Activated CD8-positive, alpha-beta memory T cell treated with anti-CD3 and anti-CD28 coated beads, Interleukin-2, amount 50 U/mL, for 48 hours (primary cell): Measurements from ENCODE around the gene HCN2.
A peak's percentile ranks its signal among the peaks of the same experiment; 100 is the strongest.
"Not testable (repeated sequence)": the region's sequence is repeated elsewhere in the genome, so short reads cannot be mapped to it uniquely, and the experiment has no call there.

ENCODE experiments used
- DNase-seq: peaks from one replicate; pipeline ENCODE4 v3.0.0-alpha.2; 2020

The HCN2 gene

DNA sequence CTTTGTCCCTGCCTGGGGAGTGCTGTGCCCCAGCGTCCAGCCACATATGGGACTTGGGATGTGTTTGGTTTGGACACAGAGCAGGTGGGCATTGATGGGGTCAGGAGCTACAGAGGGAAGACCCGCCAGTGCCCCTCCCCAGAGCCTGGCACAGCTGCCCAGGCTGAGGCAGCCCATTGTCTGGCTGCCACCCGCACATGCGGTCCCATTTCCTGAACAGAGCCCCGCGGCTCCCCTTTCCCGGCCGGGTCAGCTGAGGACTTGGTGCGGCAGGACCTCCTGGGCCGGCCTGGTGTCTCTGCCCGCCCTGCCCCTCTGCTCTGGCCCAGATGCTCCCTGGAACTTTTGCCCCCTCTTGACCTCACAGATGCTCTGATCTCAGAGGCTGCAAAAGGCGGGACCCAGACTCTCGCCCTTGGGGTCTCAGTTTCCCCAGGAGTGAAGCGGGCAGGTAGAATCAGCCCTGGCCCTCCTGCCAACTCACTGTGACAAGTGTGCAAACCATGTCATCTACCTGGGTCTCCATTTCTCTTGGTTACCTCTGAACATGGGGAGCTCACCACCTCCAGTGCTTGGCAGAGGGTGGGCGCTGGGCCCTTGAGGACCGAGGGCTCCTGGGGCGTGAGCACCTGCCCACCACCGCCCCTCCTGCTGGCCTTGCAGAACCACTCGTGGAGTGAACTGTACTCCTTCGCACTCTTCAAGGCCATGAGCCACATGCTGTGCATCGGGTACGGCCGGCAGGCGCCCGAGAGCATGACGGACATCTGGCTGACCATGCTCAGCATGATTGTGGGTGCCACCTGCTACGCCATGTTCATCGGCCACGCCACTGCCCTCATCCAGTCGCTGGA, 17.8 kb downstream of the HCN2 start:
- no peak for DNase-seq

DNA sequence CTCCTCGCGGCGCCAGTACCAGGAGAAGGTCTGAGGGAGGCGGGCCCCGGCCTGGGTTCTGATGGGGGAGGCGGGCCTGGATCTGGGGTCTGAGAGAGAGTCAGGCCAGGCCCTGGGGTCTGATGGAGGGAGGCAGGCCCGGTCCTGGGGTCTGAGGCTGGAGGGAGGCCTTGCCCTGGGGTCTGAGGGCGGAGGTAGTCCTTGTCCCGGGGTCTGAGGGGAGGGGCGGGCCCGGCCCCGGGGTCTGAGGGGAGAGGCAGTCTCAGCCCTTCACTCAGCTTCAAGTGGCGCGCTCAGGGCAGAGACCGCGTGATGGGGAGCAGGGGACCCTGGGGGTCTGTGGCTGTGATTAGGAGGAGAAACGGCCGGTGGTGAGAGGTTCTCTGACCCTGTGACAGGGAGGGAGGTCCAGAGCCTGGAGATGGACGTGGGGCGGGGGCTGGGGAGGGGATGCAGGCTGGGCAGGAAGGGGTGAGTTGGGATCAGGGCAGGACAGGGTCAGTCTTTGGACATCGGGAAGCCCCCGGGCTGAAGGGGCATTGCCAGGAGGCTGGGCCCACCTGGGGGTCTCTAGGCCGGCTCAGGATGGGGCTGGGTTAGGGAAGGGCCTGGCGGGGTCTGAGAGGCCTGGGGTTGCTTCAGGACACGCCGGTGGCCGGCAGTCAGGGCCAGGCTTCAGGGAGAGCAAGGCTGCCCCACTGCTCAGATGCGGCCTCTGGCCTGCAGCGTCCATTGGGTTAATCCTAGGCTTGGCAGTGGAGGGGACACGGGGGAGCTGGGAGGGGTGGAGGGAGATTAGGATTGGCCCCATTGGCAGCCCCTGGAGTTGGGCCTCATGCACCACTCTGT, 18.7 kb downstream of the HCN2 start:
- no peak for DNase-seq

DNA sequence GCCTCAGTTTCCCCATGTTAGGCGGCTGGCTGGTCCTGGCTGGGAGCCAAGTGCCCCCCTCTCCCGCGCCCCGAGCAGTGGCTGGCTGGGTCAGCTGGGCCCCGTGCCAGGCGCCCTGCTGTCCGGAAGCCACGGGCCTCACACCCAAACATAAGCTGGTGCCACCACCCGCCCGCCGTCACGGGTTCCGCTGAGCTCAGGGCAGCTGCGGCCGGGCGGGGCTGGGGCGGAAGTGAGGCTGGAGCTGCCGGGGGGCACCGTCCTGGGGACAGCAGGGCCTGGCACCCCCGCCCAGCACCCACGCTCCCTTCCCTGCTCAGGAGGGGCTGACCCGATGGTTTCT, 19.3 kb downstream of the HCN2 start:
- DNase-seq: no peak

DNA sequence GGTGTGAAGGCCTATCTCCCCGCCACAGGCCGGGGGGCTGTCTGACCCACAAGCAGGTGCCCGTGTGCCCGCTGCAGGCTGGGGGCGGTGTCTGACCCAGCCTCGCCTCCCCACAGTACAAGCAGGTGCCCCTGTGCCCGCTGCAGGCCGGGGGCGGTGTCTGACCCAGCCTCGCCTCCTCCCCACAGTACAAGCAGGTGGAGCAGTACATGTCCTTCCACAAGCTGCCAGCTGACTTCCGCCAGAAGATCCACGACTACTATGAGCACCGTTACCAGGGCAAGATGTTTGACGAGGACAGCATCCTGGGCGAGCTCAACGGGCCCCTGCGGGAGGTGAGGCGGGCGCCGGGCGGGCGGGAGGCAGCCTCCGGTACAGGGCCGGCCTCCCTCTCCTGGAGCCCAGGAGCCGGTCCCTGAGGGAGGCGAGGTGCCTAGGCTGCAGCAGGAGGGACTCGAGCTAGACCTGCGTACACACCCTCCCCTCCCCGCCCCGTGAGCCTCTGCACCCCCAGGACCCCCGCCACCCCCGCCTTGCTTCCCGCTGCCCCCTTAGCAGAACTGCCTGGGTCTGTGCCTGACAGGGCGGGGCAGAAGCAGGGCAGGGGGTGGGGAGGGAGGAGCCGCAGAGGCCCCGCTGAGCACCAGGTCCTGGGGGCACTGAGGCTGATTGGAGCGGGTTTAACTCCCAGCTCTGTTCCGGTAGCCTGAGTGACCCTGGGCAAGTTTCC, 20.6 kb downstream of the HCN2 start:
- DNase-seq: peak; percentile 72

DNA sequence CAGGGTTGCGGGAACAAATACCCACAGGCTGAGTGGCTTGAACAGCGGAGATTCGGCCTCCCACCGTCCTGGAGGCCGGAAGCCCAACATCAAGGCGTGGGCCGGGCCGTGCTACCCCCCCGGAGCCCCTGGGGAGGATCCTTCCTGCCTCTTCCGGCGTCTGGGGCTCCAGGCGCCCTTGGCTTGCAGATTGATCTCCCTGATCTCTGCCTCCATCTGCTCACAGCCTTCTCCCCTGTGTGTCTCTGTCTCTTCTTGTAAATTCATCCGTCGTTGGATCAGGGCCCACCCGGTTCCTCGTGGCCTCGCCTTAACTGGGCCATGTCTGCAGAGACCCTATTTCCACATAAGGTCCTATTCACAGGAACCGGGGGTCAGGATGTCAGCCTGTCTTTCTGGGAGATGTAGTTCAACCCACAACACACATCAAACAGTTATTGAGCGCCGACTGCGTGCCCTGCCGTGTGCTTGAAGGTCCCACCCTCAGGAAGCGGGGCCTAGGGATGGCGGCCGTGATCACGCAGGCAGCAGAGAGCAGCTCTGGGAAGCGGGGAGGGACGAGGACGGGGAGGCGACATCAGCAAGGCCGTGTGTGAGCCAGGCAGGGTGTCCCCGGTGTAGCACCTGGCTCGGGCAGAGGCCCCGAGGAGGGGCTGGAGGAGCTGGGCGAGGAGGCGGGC, 21.3 kb downstream of the HCN2 start:
- DNase-seq: peak; percentile 82

DNA sequence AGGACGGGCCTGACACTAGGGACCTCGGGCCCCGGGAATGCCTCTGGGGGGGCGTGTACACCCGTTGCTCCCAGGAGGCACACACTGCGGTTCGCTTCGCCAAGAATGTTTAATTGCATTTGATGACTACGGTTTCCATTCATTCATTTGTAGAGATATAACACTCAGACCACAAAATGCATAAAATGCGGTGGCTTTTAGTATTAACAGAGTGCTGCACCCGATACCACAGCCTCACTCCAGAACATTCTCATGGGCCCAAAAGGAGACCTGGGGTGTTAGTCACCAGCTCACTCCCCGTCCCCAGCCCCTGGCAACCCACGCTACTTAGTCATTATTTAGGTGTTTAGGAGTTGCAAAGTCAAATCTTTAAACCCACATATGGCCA, 21.8 kb downstream of the HCN2 start:
- DNase-seq: peak; percentile 82

DNA sequence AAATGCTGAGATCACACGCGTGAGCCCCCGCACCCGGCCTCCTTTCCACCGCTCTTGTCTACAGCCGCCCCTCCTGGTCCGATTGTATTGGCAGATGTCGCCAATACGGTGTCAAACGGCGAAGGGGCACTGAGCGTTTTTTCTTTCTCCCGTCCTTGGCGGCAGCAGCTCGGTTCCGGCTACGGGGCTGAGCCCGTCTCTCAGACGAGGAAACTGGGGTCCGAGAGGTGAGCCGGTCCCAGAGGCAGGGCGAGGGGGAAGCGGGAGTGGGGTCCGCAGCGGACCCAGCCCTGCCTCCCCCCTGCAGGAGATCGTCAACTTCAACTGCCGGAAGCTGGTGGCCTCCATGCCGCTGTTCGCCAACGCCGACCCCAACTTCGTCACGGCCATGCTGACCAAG, 23.3 kb downstream of the HCN2 start:
- no peak for DNase-seq

DNA sequence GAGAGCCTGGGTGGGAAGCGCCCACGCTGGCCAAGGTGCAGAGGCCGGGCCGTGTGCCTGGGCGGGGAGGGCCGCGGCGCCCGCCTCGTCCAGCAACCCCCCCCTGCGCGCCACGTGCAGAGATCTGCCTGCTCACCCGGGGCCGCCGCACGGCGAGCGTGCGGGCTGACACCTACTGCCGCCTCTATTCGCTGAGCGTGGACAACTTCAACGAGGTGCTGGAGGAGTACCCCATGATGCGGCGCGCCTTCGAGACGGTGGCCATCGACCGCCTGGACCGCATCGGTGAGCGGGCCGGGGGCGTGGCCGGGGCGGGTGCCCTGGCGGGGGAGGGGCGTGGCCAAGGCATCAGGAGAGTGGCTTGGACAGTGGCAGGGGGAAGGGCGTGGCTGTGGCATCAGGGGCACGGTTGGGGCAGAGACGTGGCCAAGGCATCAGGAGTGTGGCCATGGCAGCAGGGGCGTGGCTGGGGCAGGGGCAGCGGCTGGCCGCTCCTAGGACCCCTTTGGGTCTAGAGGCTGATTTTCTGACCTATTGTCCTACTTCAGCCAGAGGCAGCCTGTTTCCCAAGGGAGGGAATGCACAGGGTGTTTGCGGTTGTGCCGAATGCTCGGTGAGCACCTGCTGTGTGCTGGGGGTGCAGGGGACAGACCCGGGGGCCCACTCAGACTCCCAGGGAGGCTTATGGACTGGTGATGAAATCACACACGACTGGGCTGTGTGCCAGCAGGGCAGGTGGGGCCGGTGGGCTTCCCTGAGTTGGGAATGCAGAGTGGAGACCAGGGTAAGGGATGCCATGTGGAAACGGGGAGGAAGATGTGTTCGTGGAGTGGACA, 24.3 kb downstream of the HCN2 start:
- no peak for DNase-seq

DNA sequence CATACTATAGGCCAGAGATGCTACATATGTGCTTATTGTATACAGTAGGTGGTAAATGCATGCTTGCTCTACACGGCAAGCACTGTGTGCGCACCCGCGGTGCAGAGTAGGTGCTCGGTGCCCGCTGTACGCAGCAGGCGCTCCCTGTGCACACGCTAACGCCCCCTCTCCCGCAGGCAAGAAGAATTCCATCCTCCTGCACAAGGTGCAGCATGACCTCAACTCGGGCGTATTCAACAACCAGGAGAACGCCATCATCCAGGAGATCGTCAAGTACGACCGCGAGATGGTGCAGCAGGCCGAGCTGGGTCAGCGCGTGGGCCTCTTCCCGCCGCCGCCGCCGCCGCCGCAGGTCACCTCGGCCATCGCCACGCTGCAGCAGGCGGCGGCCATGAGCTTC, 25.9 kb downstream of the HCN2 start:
- no peak for DNase-seq

DNA sequence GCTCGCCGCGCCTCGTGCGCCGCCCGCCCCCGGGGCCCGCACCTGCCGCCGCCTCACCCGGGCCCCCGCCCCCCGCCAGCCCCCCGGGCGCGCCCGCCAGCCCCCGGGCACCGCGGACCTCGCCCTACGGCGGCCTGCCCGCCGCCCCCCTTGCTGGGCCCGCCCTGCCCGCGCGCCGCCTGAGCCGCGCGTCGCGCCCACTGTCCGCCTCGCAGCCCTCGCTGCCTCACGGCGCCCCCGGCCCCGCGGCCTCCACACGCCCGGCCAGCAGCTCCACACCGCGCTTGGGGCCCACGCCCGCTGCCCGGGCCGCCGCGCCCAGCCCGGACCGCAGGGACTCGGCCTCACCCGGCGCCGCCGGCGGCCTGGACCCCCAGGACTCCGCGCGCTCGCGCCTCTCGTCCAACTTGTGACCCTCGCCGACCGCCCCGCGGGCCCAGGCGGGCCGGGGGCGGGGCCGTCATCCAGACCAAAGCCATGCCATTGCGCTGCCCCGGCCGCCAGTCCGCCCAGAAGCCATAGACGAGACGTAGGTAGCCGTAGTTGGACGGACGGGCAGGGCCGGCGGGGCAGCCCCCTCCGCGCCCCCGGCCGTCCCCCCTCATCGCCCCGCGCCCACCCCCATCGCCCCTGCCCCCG, 26.5 kb downstream of the HCN2 start:
- no peak for DNase-seq

DNA sequence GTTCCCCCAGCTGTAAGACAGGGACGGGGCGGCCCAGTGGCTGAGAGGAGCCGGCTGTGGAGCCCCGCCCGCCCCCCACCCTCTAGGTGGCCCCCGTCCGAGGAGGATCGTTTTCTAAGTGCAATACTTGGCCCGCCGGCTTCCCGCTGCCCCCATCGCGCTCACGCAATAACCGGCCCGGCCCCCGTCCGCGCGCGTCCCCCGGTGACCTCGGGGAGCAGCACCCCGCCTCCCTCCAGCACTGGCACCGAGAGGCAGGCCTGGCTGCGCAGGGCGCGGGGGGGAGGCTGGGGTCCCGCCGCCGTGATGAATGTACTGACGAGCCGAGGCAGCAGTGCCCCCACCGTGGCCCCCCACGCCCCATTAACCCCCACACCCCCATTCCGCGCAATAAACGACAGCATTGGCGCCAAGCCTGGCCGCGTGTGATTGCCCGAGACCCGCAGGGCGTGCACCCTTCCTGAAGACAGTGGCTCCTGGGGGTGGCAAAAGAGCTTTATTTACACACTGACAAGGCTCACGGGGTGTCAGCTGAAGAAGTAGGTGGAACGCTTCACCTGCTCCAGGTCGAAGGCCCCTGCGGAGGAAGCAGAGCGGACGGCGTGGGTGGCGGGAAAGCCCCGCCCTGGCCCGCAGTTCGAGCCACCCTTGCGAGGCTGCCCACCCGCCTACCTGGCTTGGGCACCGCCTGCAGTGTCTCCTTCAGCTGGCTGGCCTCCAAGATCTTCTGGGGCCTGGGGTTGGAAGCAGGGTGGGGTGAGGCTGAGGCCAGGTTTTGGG, 27.3 kb downstream of the HCN2 start:
- no peak for DNase-seq

DNA sequence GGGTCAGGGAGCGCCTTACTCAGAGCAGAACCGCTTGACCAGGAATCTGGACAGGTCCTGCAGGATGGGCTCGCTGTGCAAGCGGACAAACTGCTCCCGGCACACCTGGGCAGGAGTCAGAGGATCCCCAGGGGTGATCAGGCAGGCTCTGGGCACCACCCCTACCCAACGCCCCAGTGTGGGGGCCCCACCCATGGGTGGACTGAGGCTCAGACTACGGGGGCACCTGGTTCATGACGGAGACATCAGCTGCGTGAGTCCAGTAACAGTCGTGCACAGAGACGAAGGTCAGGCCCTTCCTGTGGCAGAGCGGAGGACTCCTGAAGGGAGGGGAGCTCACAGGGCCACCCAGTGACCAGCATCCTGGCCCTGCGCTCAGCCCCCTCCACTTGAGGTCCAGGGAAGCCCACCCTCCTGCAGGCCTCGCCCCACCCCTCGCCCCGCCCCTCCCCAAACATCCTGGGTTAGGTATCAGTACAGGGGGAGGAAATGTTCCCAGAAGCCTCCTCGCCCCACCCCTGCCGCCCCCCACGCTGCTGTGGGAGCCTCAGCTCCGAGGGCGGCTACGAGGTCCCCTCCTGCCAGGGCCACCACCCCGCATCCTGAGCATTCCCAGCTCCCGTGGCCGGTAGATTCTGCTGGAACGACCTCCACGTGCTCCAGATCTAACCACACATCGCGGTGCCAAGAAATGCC, 28.0 kb downstream of the HCN2 start:
- DNase-seq: no peak

DNA sequence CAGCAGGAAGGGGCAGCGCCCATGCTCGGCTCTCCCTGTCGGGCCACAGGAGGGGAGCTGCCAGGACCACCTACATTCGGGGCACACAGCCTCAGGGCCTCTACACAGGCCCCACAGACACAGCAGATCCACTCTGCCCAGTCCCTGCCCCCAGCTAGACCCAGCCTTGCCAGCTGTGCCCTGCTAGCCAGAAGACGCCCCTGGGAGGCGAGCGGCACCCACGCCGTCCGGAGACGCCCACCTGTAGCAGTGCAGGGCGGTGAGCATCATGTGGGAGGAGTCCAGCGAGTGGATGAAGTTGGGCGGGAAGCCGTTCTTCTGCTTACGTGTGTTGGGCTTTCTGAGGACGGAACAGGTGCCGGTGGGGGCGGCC, 28.6 kb downstream of the HCN2 start:
- DNase-seq: no peak

DNA sequence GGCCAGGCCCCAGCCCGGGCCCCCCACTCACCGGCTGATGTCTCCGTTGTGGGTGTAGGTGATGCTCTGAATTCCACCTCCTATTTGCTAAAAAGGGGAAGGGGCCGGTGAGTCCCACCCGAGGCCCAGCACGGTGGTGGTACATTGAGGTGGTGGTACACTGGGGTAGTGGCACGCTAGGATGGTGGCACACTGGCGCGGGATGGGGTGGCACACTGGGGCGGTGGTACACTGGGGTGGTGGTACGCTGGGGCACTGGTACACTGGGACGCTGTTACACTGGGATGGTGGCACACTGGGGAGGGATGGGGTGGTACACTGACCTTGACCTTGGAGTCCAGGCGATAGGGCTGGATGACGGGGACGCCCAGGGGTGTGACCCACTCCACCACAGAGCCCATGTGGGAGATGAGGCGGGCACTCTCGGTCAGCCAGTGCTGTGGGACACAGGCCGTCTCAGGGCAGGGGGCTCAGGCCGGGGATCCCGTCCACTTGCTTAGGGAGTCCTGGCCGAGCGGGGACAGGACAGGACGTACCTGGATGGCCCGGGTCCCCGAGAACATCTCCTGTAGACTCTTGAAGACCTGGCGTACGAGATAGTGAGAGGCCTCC, 29.1 kb downstream of the HCN2 start:
- DNase-seq: no peak

DNA sequence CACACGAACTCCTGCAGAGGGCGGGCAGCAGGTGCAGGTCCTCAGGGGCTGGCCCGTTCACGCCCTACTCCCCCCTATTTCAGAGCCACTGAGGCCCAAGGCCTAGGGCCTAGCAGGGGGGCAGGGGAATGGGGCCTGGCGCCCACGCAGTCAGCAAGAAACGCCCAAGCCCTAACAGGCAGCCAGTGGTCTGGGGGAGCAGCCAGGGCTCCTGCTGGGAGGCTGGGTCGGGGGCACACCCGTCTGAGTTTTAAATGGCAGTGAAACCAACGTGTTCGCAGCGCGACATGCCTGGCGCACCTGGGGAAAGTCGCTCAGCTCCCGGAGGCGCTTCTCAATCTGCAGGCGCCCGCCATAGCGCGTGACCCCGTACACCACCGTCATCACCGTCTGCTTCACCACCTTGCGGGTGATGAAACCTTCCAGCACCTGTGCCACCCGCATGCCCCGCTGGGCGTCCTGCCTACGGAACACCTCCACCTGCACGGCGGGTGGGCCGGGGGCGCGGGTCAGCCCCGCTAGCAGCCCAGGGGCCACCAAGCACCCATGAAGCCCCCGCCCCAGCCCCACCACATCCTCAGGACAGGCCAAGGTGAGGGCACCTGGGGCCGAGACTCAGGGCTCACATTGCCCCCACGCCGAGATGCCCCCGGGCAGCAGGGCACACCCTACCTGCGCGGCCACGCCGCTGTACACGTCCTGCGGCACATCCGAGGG, 29.8 kb downstream of the HCN2 start:
- no peak for DNase-seq

DNA sequence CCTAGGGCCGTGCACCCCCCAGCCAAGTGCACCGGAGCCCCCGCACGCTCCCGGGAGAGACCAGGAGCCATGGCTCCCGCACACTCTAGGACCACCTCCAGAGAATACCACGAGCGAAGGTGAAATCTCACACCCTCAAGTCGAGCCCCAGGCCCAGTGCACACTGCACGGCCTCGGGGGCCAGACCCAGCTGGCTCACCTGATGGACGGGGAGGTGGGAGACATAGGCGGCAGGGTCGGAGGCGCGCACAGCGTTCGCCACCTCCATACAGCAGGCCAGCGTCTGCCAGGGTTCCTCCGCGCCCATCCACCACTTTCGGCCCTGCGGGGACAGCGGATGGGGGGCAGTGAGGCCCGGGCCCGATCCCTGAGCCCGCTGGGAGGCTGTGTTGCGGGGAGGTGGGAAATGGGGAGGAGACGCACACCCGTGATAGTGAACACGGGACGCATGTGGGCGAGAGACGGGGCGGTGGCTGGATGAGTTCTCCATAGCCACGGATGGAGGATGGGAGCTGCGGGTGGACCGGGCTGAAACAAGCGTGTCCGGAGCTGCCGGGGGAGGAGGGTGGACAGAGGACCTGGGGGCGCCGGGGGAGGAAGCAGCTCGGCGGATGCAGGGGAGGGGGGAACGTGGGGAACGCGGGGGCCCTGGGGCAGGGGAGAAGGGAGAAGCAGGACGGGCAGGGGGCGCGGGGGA, 30.6 kb downstream of the HCN2 start:
- no peak for DNase-seq

DNA sequence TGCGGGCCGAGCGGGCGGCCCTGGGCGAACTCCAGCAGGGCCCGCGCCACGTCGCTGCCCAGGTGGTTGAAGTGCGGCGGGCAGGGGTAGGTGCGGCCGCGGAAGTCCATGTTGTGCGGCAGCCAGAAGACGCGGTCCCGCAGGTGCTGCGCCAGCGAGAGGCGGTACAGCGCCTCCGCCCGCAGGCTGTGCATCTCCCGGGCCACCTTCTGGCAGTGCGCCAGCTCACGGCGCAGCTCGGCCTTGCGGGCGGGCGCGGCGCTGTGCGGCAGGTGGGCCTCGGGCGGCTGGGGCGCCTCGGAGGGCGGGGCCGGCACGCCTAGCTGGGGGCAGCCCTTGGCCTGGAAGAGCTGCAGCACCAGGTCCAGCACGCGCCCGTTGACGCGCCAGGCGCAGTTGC, 31.5 kb downstream of the HCN2 start:
- not testable (repeated sequence) for DNase-seq

DNA sequence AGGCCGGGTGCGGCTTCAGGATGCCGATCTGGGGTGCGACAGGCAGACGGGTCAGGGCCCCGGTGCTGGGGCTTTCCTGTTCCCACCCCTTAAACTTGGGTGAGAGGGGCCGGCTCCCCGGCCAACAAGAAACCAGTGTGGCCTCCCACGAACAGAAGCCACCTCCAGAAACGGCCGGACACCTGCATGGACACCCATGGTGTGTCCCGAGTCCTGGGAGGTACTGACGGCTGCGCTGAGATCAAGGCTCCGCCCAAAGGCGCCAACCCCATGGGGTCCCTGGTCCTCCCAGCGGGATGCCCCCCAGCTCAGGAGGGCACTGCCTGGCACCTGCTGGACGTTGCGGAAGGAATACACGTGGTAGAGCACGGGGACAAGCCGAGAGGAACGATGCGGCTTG, 32.1 kb downstream of the HCN2 start:
- no peak for DNase-seq
